ENCODE data around the gene MYH11.

DNA sequence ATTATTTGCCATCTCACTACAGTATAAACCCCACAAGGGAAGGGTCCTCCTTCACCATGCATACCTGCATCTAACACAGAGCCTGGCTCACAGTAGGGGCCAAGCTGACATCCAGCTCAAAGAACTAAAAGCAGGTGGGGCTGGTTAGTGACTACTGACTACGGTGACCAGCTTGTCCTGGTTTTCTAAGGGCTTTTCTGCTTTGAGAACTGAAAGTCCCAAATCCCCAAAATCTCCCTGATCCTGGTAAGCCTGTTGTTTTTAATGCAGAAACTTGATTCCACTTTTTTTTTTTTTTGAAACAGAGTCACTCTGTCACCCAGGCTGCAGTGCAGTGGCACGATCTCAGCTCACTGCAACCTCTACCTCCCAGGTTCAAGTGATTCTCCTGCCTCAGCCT is 117.4 kb downstream of the MYH11 start:
- TF ChIP-seq EZH2 (IDR thresholded peaks at IDR 0.05; ENCODE audit: low read length, missing control alignments): no peak
- TF ChIP-seq, protein P1, sequence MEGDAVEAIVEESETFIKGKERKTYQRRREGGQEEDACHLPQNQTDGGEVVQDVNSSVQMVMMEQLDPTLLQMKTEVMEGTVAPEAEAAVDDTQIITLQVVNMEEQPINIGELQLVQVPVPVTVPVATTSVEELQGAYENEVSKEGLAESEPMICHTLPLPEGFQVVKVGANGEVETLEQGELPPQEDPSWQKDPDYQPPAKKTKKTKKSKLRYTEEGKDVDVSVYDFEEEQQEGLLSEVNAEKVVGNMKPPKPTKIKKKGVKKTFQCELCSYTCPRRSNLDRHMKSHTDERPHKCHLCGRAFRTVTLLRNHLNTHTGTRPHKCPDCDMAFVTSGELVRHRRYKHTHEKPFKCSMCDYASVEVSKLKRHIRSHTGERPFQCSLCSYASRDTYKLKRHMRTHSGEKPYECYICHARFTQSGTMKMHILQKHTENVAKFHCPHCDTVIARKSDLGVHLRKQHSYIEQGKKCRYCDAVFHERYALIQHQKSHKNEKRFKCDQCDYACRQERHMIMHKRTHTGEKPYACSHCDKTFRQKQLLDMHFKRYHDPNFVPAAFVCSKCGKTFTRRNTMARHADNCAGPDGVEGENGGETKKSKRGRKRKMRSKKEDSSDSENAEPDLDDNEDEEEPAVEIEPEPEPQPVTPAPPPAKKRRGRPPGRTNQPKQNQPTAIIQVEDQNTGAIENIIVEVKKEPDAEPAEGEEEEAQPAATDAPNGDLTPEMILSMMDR (conservative IDR thresholded peaks at IDR 0.05 in 1 of 2, IDR thresholded peaks at IDR 0.05 in 1 of 2; ENCODE audit: low read depth in 1 of 2, low read length in 2 of 2): no peak

Data from fibroblast of lung (primary cell).